NT2/D1 (cell line): ENCODE data around the gene EBLN2.

Experiments
- SUZ12 ChIP-seq: IDR thresholded peaks from 2 replicates; pipeline ENCODE4 v1.6.1; 2011; ENCODE audit not compliant: insufficient read length, insufficient read depth; ENCODE audit errors: extremely low read depth
- YY1 ChIP-seq: IDR thresholded peaks from 2 replicates; pipeline ENCODE4 v1.6.1; 2011; ENCODE audit not compliant: insufficient read length, insufficient read depth
- ZNF274 ChIP-seq: IDR thresholded peaks from 2 replicates; pipeline ENCODE4 v1.6.1; 2011; ENCODE audit warnings: mild to moderate bottlenecking, low read depth, low read length

- TF ChIP-seq SUZ12 (no peak), ZNF274 (no peak), YY1 (no peak)
These were observed 49.1 kb downstream of the EBLN2 start for GRCh38 chr3:73110530-73110929.
